ENCODE data around the gene RAP1A. TPM values are rescaled to one million over a fixed set of nuclear protein-coding genes. Genes with fewer than 3 reads are reported as not detected.

The RAP1A gene
- total RNA-seq, 1 donor: 17.0 TPM

GRCh38 chr1:111732718-111733117, 113.1 kb downstream of the RAP1A start:
- Histone ChIP-seq H3K4me1 (ENCODE audit: insufficient read depth, low read length) (peaks cover 52% of the 10 kb centered on the region), H2AFZ (ENCODE audit: low read length) (no peak overlapping the region), H3K27ac (ENCODE audit: low read depth, low read length) (peak overlapping the region; percentile 92), H3K9me3 (ENCODE audit: low read depth, low read length) (no peaks in the 10 kb centered on the region), H4K20me1 (ENCODE audit: insufficient read depth, low read length) (peaks cover 20% of the 10 kb centered on the region), H3K27me3 (ENCODE audit: insufficient read depth, low read length) (no peaks in the 10 kb centered on the region), H3K4me2 (ENCODE audit: insufficient read depth, low read length) (peak overlapping the region; percentile 30), H3K79me2 (ENCODE audit: insufficient read depth, low read length) (peaks cover 56% of the 10 kb centered on the region), H3K4me3 (ENCODE audit: insufficient read depth, low read length) (no peak overlapping the region), H3K36me3 (ENCODE audit: insufficient read depth, low read length) (peaks cover 12% of the 10 kb centered on the region)
- no peak for TF ChIP-seq CTCF (IDR thresholded peaks at IDR 0.05; ENCODE audit: extremely low read depth, low read depth, low read length)
- no peak for DNase-seq (ENCODE audit: insufficient read length, low spot score, missing footprints)

- Histone ChIP-seq H3K9me3 (ENCODE audit: low read depth, low read length) (no peaks in the 10 kb centered on the region), H3K4me3 (ENCODE audit: insufficient read depth, low read length) (peak overlapping the region; percentile 12), H3K4me1 (ENCODE audit: insufficient read depth, low read length) (peaks cover 57% of the 10 kb centered on the region), H3K27ac (ENCODE audit: low read depth, low read length) (peak overlapping the region; percentile 92), H4K20me1 (ENCODE audit: insufficient read depth, low read length) (peaks cover 18% of the 10 kb centered on the region), H3K36me3 (ENCODE audit: insufficient read depth, low read length) (peaks cover 10% of the 10 kb centered on the region), H3K4me2 (ENCODE audit: insufficient read depth, low read length) (peak overlapping the region; percentile 30), H3K27me3 (ENCODE audit: insufficient read depth, low read length) (no peaks in the 10 kb centered on the region), H2AFZ (ENCODE audit: low read length) (peak overlapping the region; percentile 30), H3K79me2 (ENCODE audit: insufficient read depth, low read length) (peaks cover 54% of the 10 kb centered on the region)
- DNase-seq (ENCODE audit: insufficient read length, low spot score, missing footprints): peak; percentile 95
- no peak for TF ChIP-seq CTCF (IDR thresholded peaks at IDR 0.05; ENCODE audit: extremely low read depth, low read depth, low read length)
Measured at GRCh38 chr1:111733183-111733991, 113.8 kb downstream of the RAP1A start.

- peaks cover 9% of the 10 kb centered on the region for H3K36me3 ChIP-seq (ENCODE audit: insufficient read depth, low read length)
- peaks cover 53% of the 10 kb centered on the region for H3K79me2 ChIP-seq (ENCODE audit: insufficient read depth, low read length)
- no peak for TF ChIP-seq CTCF (IDR thresholded peaks at IDR 0.05; ENCODE audit: extremely low read depth, low read depth, low read length)
- H3K4me2 ChIP-seq (ENCODE audit: insufficient read depth, low read length): peak overlapping the region; percentile 30
- no peak for DNase-seq (ENCODE audit: insufficient read length, low spot score, missing footprints)
- H4K20me1 ChIP-seq (ENCODE audit: insufficient read depth, low read length): peaks cover 18% of the 10 kb centered on the region
- peaks cover 57% of the 10 kb centered on the region for H3K4me1 ChIP-seq (ENCODE audit: insufficient read depth, low read length)
- no peaks in the 10 kb centered on the region for H3K27me3 ChIP-seq (ENCODE audit: insufficient read depth, low read length)
- H3K27ac ChIP-seq (ENCODE audit: low read depth, low read length): peak overlapping the region; percentile 92
- H3K4me3 ChIP-seq (ENCODE audit: insufficient read depth, low read length): no peak overlapping the region
- no peak overlapping the region for H2AFZ ChIP-seq (ENCODE audit: low read length)
- H3K9me3 ChIP-seq (ENCODE audit: low read depth, low read length): no peaks in the 10 kb centered on the region
Measured at GRCh38 chr1:111733992-111734341, 114.4 kb downstream of the RAP1A start.

- Histone ChIP-seq H3K4me1 (ENCODE audit: insufficient read depth, low read length) (peaks cover 57% of the 10 kb centered on the region), H3K9me3 (ENCODE audit: low read depth, low read length) (no peaks in the 10 kb centered on the region), H2AFZ (ENCODE audit: low read length) (no peak overlapping the region), H3K4me3 (ENCODE audit: insufficient read depth, low read length) (no peak overlapping the region), H3K36me3 (ENCODE audit: insufficient read depth, low read length) (peaks cover 9% of the 10 kb centered on the region), H3K27ac (ENCODE audit: low read depth, low read length) (peak overlapping the region; percentile 92), H3K79me2 (ENCODE audit: insufficient read depth, low read length) (peaks cover 50% of the 10 kb centered on the region), H4K20me1 (ENCODE audit: insufficient read depth, low read length) (peaks cover 15% of the 10 kb centered on the region), H3K27me3 (ENCODE audit: insufficient read depth, low read length) (no peaks in the 10 kb centered on the region), H3K4me2 (ENCODE audit: insufficient read depth, low read length) (peak overlapping the region; percentile 30)
- TF ChIP-seq CTCF (IDR thresholded peaks at IDR 0.05; ENCODE audit: extremely low read depth, low read depth, low read length): no peak
- no peak for DNase-seq (ENCODE audit: insufficient read length, low spot score, missing footprints)
Measured at GRCh38 chr1:111734426-111734825, 114.8 kb downstream of the RAP1A start.

All from osteoblast (primary cell).